K562 (cell line): ENCODE measurements around the gene PTPMT1. TPM values are rescaled to one million over a fixed set of nuclear protein-coding genes. Genes with fewer than 3 reads are reported as not detected.
A peak's percentile ranks its signal among the peaks of the same experiment; 100 is the strongest.

Source experiments
- BRCA1 ChIP-seq, 2 experiments: fragments of 450-650 bp in 1 of 2; sonication (generic) in 1 of 2; formaldehyde crosslinking in 1 of 2; IDR thresholded peaks; 2 replicates each; pipeline versions ENCODE4 v1.5.0 to v1.6.1; 2017 to 2020; ENCODE audit warnings: mild to moderate bottlenecking in 1 of 2, missing genetic modification reagents in 1 of 2
- DPF2 ChIP-seq: fragments of 450-650 bp; IDR thresholded peaks from 2 replicates; pipeline ENCODE4 v1.6.1; 2016
- HLTF ChIP-seq: fragments of 450-650 bp; IDR thresholded peaks from 2 replicates; pipeline ENCODE4 v1.6.1; 2016
- MED1 ChIP-seq: sonication (generic); formaldehyde crosslinking; IDR thresholded peaks from 2 replicates; pipeline ENCODE4 v1.8.1; 2023; ENCODE audit warnings: missing genetic modification reagents, borderline replicate concordance
- PCBP1 ChIP-seq: fragments of 200-400 bp; formaldehyde crosslinking; IDR thresholded peaks from 2 replicates; pipeline ENCODE4 v1.6.1; 2018; ENCODE audit warnings: mild to moderate bottlenecking, low read depth, low read length; ENCODE audit not compliant: poor library complexity, severe bottlenecking
- PHB ChIP-seq: fragments of 250-450 bp; sonication (Bioruptor Pico); IDR thresholded peaks from 2 replicates; pipeline ENCODE4 v1.5.0; 2021
- SAFB ChIP-seq: fragments of 200-400 bp; formaldehyde crosslinking; IDR thresholded peaks from 2 replicates; pipeline ENCODE4 v1.6.1; 2017; ENCODE audit warnings: low read depth, low read length, borderline replicate concordance
- SAP30 ChIP-seq: fragments of 200-600 bp; sonication (generic); IDR thresholded peaks from 2 replicates; pipeline ENCODE4 v1.6.1; 2012; ENCODE audit warnings: borderline replicate concordance, low read depth, mild to moderate bottlenecking, moderate library complexity, low read length, control low read depth, inconsistent platforms; ENCODE audit not compliant: insufficient read depth, poor library complexity, severe bottlenecking
- TAF1 ChIP-seq: IDR thresholded peaks from 2 replicates; pipeline ENCODE4 v1.6.1; 2011; ENCODE audit warnings: mild to moderate bottlenecking, low read length, moderate library complexity; ENCODE audit not compliant: insufficient read depth, control insufficient read depth, severe bottlenecking; ENCODE audit errors: extremely low read depth
- ZBTB1 ChIP-seq: sonication (generic); formaldehyde crosslinking; IDR thresholded peaks from 2 replicates; pipeline ENCODE4 v1.8.1; 2023; ENCODE audit warnings: missing genetic modification reagents, low read depth, mild to moderate bottlenecking, borderline replicate concordance
- ZNF133 ChIP-seq: fragments of 250-450 bp; sonication (Bioruptor Pico); IDR thresholded peaks from 2 replicates; pipeline ENCODE4 v1.4.0; 2020; ENCODE audit warnings: mild to moderate bottlenecking
- ZNF146 ChIP-seq: IDR thresholded peaks from one replicate; pipeline ENCODE4 v1.6.1; 2018; ENCODE audit warnings: missing compliant biosample characterization; ENCODE audit not compliant: unreplicated experiment
- ZNF551 ChIP-seq: fragments of 250-450 bp; sonication (Bioruptor Pico); IDR thresholded peaks from 2 replicates; pipeline ENCODE4 v1.5.0; 2021; ENCODE audit warnings: mild to moderate bottlenecking, moderate library complexity
- polyA plus RNA-seq, 8 experiments: library from polyadenylated mRNA; depleted of rRNA in 4 of 8; stranded (reverse) in 5 of 8; unstranded in 3 of 8; fragments of >200 nt; fragmentation: Nextera tagmentation in 2 of 8; fragmentation: Illumina TruSeq in 1 of 8; extraction: Ambion mirVana in 2 of 8; extraction: Trizol in 1 of 8; gene quantifications; 2 replicates each; pipeline versions ENCODE4 v1.2.1 to v1.2.3, GENCODE V29; 2011 to 2014; ENCODE audit warnings: inconsistent platforms in 1 of 8, missing spikeins in 1 of 8
- total RNA-seq, 7 experiments: library from RNA; depleted of rRNA in 6 of 7; stranded (reverse); fragments of >200 nt in 6 of 7; fragmentation: Illumina TruSeq in 2 of 7; extraction: Trizol in 2 of 7; gene quantifications; 2 replicates each; pipeline versions ENCODE4 v1.2.1 to v1.2.3, GENCODE V29; 2011 to 2021; ENCODE audit warnings: low replicate concordance in 1 of 7
- TF ChIP-seq, protein P1 (sequence below), 2 experiments: IDR thresholded peaks in 1 of 2; conservative IDR thresholded peaks in 1 of 2; 2 replicates each; pipeline ENCODE4 v1.6.1; 2016; ENCODE audit warnings: low read depth in 2 of 2, mild to moderate bottlenecking in 1 of 2, missing compliant biosample characterization in 1 of 2, missing genetic modification characterization in 1 of 2, moderate library complexity in 1 of 2
- TF ChIP-seq, protein P2 (sequence below): fragments of 250-450 bp; sonication (Bioruptor Pico); IDR thresholded peaks from 2 replicates; pipeline ENCODE4 v1.8.0; 2022; ENCODE audit warnings: moderate library complexity, mild to moderate bottlenecking, inconsistent platforms

Gene PTPMT1
- total and polyA plus RNA-seq, 9 of the 15 experiments (the other 6 are each of a cell fraction or from before 2014, with no cell fraction given): 10.4 to 140 (median 67.2) TPM

DNA sequence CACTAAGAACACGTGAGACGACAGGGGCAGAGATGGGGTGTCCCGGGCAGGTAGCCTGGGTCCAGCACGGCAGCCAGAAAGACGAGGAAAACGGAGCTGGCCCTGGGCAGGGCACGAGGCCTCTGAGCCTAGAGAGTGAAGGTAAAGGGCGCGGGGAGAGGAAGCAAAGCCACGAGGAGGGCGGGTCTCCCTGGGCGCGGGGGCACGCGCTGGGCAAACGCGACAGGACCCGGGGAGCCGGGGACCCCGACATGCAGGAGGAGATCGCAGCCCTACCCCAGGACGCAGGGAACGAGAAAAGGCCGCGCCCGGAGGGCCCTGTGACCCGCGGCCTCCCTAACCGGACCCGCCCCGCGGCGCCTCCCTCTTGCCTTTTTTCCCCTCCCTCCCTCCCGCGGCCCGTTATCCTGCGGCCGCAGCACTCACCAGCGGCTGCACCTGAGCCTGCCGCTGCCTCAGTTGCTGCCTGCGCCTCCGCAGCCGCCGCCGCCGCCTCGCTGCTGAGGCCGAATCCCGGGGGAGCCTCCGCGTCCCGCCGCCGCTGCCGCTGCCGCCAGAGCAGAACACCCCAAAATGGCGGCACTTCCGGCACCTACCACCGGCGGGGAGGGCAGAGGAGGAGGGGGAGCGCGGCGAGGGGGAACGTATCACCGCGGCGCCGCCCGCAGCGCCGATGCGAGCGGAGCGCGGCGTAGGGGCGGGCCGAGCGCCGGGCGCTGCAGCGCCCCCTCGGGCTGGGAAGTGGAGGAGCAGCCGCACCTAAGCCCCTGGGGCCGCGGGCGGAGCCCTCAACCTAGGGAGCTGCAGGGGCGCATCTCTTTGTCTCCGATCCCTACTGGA, 12.6 kb upstream of the PTPMT1 start, which contains the start of gene CELF1 (continued):
- TF ChIP-seq SAP30: peak; percentile 73
- no peak for TF ChIP-seq PCBP1
- TF ChIP-seq ZNF551: no peak
- no peak for TF ChIP-seq SAFB
- TF ChIP-seq PHB (CRISPR knock-in tag): peak; percentile 66; the same call in 1 of the 2 replicates
- TF ChIP-seq ZNF146 (CRISPR knock-in tag): no peak
- TF ChIP-seq, protein P1, sequence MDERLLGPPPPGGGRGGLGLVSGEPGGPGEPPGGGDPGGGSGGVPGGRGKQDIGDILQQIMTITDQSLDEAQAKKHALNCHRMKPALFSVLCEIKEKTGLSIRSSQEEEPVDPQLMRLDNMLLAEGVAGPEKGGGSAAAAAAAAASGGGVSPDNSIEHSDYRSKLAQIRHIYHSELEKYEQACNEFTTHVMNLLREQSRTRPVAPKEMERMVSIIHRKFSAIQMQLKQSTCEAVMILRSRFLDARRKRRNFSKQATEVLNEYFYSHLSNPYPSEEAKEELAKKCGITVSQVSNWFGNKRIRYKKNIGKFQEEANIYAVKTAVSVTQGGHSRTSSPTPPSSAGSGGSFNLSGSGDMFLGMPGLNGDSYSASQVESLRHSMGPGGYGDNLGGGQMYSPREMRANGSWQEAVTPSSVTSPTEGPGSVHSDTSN (CRISPR knock-in tag; IDR thresholded peaks at IDR 0.05; ENCODE audit: low read depth): no peak; the same call in 1 of the 2 replicates
- TF ChIP-seq, protein P1 (tag; conservative IDR thresholded peaks at IDR 0.05; ENCODE audit: low read depth): no peak
- TF ChIP-seq ZNF133 (CRISPR knock-in tag): no peak
- TF ChIP-seq HLTF: 0 out of 2 replicates have a peak, but pooled peaks have one; percentile 14
- TF ChIP-seq ZBTB1 (CRISPR knock-in tag): no peak
- peak; percentile 78 for TF ChIP-seq TAF1
- TF ChIP-seq, protein P2, sequence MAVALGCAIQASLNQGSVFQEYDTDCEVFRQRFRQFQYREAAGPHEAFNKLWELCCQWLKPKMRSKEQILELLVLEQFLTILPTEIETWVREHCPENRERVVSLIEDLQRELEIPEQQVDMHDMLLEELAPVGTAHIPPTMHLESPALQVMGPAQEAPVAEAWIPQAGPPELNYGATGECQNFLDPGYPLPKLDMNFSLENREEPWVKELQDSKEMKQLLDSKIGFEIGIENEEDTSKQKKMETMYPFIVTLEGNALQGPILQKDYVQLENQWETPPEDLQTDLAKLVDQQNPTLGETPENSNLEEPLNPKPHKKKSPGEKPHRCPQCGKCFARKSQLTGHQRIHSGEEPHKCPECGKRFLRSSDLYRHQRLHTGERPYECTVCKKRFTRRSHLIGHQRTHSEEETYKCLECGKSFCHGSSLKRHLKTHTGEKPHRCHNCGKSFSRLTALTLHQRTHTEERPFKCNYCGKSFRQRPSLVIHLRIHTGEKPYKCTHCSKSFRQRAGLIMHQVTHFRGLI (CRISPR knock-in tag): no peak
- TF ChIP-seq MED1 (CRISPR knock-in tag): no peak
- TF ChIP-seq DPF2: no peak
- no peak for TF ChIP-seq BRCA1 (IDR thresholded peaks at IDR 0.05)
- TF ChIP-seq BRCA1 (CRISPR knock-in tag; IDR thresholded peaks at IDR 0.05): no peak
